Measurements from ENCODE around the gene SLCO1C1.
"Not testable (repeated sequence)": the region's sequence is repeated elsewhere in the genome, so short reads cannot be mapped to it uniquely, and the experiment has no call there.

SLCO1C1 gene

GRCh38 chr12:20695232-20695631 lies at the start of gene SLCO1C1:
SLCO1C1 (plus strand) TSS chr12:20695332; CDS start chr12:20699577, 4,245 bp downstream.
- peak; percentile 6 for DNase-seq (ENCODE audit: low read depth, low spot score)

GRCh38 chr12:20646239-20646827 lies 48.8 kb upstream of the SLCO1C1 start:
- no peak for DNase-seq (ENCODE audit: low read depth, low spot score)

- no peak for DNase-seq (ENCODE audit: low read depth, low spot score)
Observed at GRCh38 chr12:20653871-20654270, 41.3 kb upstream of the SLCO1C1 start.

- no peak for DNase-seq (ENCODE audit: low read depth, low spot score)
Observed at GRCh38 chr12:20656600-20656999, 38.5 kb upstream of the SLCO1C1 start.

- DNase-seq (ENCODE audit: low read depth, low spot score) = no peak
Observed at GRCh38 chr12:20657496-20657895, 37.6 kb upstream of the SLCO1C1 start.

GRCh38 chr12:20681334-20681733 lies 13.8 kb upstream of the SLCO1C1 start:
- no peak for DNase-seq (ENCODE audit: low read depth, low spot score)

GRCh38 chr12:20696181-20696905 lies 1.2 kb downstream of the SLCO1C1 start:
- DNase-seq (ENCODE audit: low read depth, low spot score) = peak; percentile 6

GRCh38 chr12:20701106-20701505 lies 6.0 kb downstream of the SLCO1C1 start:
- DNase-seq (ENCODE audit: low read depth, low spot score) = no peak

- DNase-seq (ENCODE audit: low read depth, low spot score) = no peak
Observed at GRCh38 chr12:20704860-20705259, 9.7 kb downstream of the SLCO1C1 start.

- DNase-seq (ENCODE audit: low read depth, low spot score) = no peak
Observed at GRCh38 chr12:20711846-20712245, 16.7 kb downstream of the SLCO1C1 start.

GRCh38 chr12:20716037-20716436 lies 20.9 kb downstream of the SLCO1C1 start:
- peak; percentile 3 for DNase-seq (ENCODE audit: low read depth, low spot score)

- no peak for DNase-seq (ENCODE audit: low read depth, low spot score)
Observed at GRCh38 chr12:20716985-20717384, 21.9 kb downstream of the SLCO1C1 start.

GRCh38 chr12:20718294-20718693 lies 23.2 kb downstream of the SLCO1C1 start:
- no peak for DNase-seq (ENCODE audit: low read depth, low spot score)

- no peak for DNase-seq (ENCODE audit: low read depth, low spot score)
Observed at GRCh38 chr12:20722142-20722541, 27.0 kb downstream of the SLCO1C1 start.

- DNase-seq (ENCODE audit: low read depth, low spot score) = no peak
Observed at GRCh38 chr12:20731274-20731673, 36.1 kb downstream of the SLCO1C1 start.

- DNase-seq (ENCODE audit: low read depth, low spot score) = no peak
Observed at GRCh38 chr12:20740972-20741371, 45.8 kb downstream of the SLCO1C1 start.

GRCh38 chr12:20748198-20748597 lies 53.1 kb downstream of the SLCO1C1 start:
- no peak for DNase-seq (ENCODE audit: low read depth, low spot score)

- DNase-seq (ENCODE audit: low read depth, low spot score) = no peak
Observed at GRCh38 chr12:20751046-20751445, 55.9 kb downstream of the SLCO1C1 start.

GRCh38 chr12:20777420-20777819 lies 82.3 kb downstream of the SLCO1C1 start:
- DNase-seq (ENCODE audit: low read depth, low spot score) = no peak

GRCh38 chr12:20778969-20779368 lies 83.8 kb downstream of the SLCO1C1 start:
- DNase-seq (ENCODE audit: low read depth, low spot score) = no peak

- not testable (repeated sequence) for DNase-seq (ENCODE audit: low read depth, low spot score)
Observed at GRCh38 chr12:20779971-20780370, 84.8 kb downstream of the SLCO1C1 start.

GRCh38 chr12:20783796-20784357 lies 88.7 kb downstream of the SLCO1C1 start:
- not testable (repeated sequence) for DNase-seq (ENCODE audit: low read depth, low spot score)

- DNase-seq (ENCODE audit: low read depth, low spot score) = no peak
Observed at GRCh38 chr12:20792971-20793370, 97.8 kb downstream of the SLCO1C1 start.
